Esophagus muscularis mucosa (tissue), 4 donors: ENCODE results near the gene SULF2. TPM values are rescaled to one million over a fixed set of nuclear protein-coding genes. Genes with fewer than 3 reads are reported as not detected.
"Not testable (repeated sequence)": the region's sequence is repeated elsewhere in the genome, so short reads cannot be mapped to it uniquely, and the experiment has no call there.

Source experiments
- DNase-seq: peaks from one replicate; pipeline ENCODE4 v3.0.0-alpha.2; 2017; ENCODE audit errors: extremely low spot score
- H3K27ac ChIP-seq, 4 donors: fragments of 200-600 bp; sonication (generic); replicated peaks in 1 of 4; 1 replicate in 3 of 4; 2 replicates in 1 of 4; pipeline ENCODE4 v1.5.1; 2016 to 2019; ENCODE audit warnings: mild to moderate bottlenecking in 1 of 4
- H3K27me3 ChIP-seq, 4 donors: fragments of 200-600 bp; sonication (generic); one replicate each; pipeline versions ENCODE4 v1.5.1 to v1.6.0; 2016 to 2019
- H3K36me3 ChIP-seq, 4 donors: fragments of 200-600 bp; sonication (generic); one replicate each; pipeline ENCODE4 v1.5.1; 2016 to 2019
- H3K4me1 ChIP-seq, 4 donors: fragments of 200-600 bp; sonication (generic); one replicate each; pipeline ENCODE4 v1.5.1; 2016 to 2019
- H3K4me3 ChIP-seq, 4 donors: fragments of 200-600 bp; sonication (generic); 1 replicate in 2 of 4; 2 replicates in 2 of 4; pipeline ENCODE4 v1.5.1; 2016 to 2019; ENCODE audit warnings: mild to moderate bottlenecking in 4 of 4, moderate library complexity in 1 of 4
- H3K9me3 ChIP-seq, 4 donors: fragments of 200-600 bp; sonication (generic); 1 replicate in 3 of 4; 2 replicates in 1 of 4; pipeline ENCODE4 v1.5.1; 2016 to 2019
- EP300 ChIP-seq: sonication (generic); formaldehyde crosslinking; IDR thresholded peaks from one replicate; pipeline ENCODE4 v1.6.1; 2017; ENCODE audit warnings: antibody characterized with exemption
- POLR2A ChIP-seq: fragments of 450-650 bp; IDR thresholded peaks from one replicate; pipeline ENCODE4 v1.6.1; 2017; ENCODE audit warnings: antibody characterized with exemption, moderate library complexity, mild to moderate bottlenecking, low read depth
- POLR2AphosphoS5 ChIP-seq, 2 donors: sonication (generic); formaldehyde crosslinking; IDR thresholded peaks; one replicate each; pipeline ENCODE4 v1.6.1; 2017; ENCODE audit warnings: antibody characterized with exemption in 2 of 2
- WGBS: methylation state at CpG from one replicate; pipeline ENCODE4 v1.1.5; 2018; 5-methylcytosine and 5-hydroxymethylcytosine counted together
- intact Hi-C: fragments of 100-400 bp; cut with DNase I; formaldehyde crosslinking; loops from one replicate; pipeline ENCODE4 v1.15.1; 2023
- total RNA-seq, 4 donors: library from RNA; depleted of rRNA; stranded (reverse); fragments of >200 nt; gene quantifications; one replicate each; pipeline versions ENCODE4 v1.1.0 to v1.2.1, GENCODE V29; 2016
- TF ChIP-seq, protein P1 (sequence below), 3 experiments: fragments of 200-600 bp in 2 of 3; fragments of 450-650 bp in 1 of 3; sonication (generic) in 2 of 3; IDR thresholded peaks; one replicate each; pipeline ENCODE4 v1.5.1; 2017 to 2019; ENCODE audit warnings: antibody characterized with exemption in 3 of 3, mild to moderate bottlenecking in 2 of 3, moderate library complexity in 1 of 3

Gene SULF2
- total RNA-seq, 4 donors from 2014 or later = 78.7 to 243 (median 138) TPM

DNA sequence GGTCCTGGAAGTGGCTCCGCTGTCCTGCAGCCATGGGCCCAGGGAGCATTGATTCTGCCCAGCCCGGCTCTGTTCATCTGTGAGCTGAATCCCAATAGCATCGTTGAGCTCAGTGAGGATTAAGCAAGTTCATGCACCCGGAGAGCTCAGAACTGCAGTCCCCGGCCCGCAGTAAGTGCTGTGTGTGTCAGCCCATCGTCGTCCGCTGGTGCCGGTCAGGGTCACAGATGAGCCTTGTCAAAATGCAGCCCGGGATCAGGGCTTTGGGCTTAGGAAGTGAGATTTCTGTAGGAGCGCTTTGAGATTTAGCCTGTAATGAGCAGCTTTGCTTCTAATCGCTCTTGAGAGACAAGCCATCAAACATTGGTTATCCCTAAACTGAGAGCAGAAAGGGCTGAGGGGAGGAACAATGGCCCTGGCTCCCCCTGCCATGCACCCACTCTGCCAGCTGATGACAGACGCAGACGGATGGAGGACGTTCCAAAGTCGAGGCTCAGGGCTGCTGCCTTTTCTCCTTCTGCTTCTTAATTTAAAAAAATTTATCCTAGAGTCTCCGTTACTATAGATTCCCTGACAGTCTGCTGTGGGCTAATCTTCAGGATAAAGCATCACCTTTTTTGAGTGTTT lies 25.6 kb upstream of the SULF2 start:
- no peak for DNase-seq
- WGBS = 71% methylated on average over 14 of the region's 18 CpGs

DNA sequence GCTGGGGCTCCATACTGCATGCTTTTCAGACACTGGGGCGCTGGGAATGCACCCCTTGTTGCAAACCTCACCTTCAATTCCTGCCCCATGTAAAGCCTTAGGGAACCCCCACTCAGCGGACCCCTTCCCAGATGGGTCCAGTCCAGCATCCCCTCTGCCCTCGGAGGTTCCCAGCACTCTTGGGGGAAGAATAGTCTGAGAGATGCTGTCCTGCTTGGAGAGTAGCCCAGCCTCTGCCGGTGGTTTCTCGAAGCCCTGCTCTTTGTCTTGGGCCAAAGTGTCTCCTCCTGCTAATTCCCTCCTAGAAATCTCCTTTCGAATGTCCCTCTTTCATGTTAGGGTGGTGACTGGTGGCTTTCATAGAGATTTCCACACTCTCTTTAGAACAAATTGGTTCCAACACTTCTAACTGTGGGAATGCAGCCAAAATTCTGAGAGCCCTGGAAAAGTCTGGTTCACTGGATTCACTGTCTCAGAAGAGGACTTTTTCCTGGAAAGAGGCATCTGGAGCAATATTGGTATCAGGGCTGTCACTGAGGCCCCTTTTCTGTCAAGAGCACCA lies 24.9 kb upstream of the SULF2 start:
- Histone ChIP-seq H3K4me3 (no peak overlapping the region), H3K36me3 (no peaks in the 10 kb centered on the region), H3K4me1 (no peaks in the 10 kb centered on the region), H3K27me3 (peaks cover 0 to 6% (median 0%) of the 10 kb centered on the region in 4 donors), H3K9me3 (peaks cover 0 to 6% (median 1%) of the 10 kb centered on the region in 4 donors), H3K27ac (no peak overlapping the region)
- WGBS = 52% methylated on average over 6 of the region's 6 CpGs
- TF ChIP-seq POLR2A (no peak), EP300 (no peak), POLR2AphosphoS5 (IDR thresholded peaks at IDR 0.05) (no peak)
- TF ChIP-seq, protein P1, sequence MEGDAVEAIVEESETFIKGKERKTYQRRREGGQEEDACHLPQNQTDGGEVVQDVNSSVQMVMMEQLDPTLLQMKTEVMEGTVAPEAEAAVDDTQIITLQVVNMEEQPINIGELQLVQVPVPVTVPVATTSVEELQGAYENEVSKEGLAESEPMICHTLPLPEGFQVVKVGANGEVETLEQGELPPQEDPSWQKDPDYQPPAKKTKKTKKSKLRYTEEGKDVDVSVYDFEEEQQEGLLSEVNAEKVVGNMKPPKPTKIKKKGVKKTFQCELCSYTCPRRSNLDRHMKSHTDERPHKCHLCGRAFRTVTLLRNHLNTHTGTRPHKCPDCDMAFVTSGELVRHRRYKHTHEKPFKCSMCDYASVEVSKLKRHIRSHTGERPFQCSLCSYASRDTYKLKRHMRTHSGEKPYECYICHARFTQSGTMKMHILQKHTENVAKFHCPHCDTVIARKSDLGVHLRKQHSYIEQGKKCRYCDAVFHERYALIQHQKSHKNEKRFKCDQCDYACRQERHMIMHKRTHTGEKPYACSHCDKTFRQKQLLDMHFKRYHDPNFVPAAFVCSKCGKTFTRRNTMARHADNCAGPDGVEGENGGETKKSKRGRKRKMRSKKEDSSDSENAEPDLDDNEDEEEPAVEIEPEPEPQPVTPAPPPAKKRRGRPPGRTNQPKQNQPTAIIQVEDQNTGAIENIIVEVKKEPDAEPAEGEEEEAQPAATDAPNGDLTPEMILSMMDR (IDR thresholded peaks at IDR 0.05) = no peak
- DNase-seq = no peak
- intact Hi-C loops = loop anchor here (10.0 kb wide), 1 partner anchor 85 kb away; no protein-coding TSS in a partner anchor

More for the DNA sequence above, 25.6 kb upstream of the SULF2 start:
- Histone ChIP-seq H3K4me3 (no peak overlapping the region), H3K36me3 (no peaks in the 10 kb centered on the region), H3K27ac (no peak overlapping the region), H3K9me3 (peaks cover 0 to 6% (median 1%) of the 10 kb centered on the region in 4 donors), H3K27me3 (peaks cover 0 to 6% (median 0%) of the 10 kb centered on the region in 4 donors), H3K4me1 (no peaks in the 10 kb centered on the region)
- intact Hi-C loops = loop anchor here (10.0 kb wide), 1 partner anchor 84 kb away; no protein-coding TSS in a partner anchor
- no peak for TF ChIP-seq EP300
- no peak for TF ChIP-seq POLR2A
- TF ChIP-seq, protein P1 (IDR thresholded peaks at IDR 0.05) = no peak
- TF ChIP-seq POLR2AphosphoS5 (IDR thresholded peaks at IDR 0.05) = no peak

DNA sequence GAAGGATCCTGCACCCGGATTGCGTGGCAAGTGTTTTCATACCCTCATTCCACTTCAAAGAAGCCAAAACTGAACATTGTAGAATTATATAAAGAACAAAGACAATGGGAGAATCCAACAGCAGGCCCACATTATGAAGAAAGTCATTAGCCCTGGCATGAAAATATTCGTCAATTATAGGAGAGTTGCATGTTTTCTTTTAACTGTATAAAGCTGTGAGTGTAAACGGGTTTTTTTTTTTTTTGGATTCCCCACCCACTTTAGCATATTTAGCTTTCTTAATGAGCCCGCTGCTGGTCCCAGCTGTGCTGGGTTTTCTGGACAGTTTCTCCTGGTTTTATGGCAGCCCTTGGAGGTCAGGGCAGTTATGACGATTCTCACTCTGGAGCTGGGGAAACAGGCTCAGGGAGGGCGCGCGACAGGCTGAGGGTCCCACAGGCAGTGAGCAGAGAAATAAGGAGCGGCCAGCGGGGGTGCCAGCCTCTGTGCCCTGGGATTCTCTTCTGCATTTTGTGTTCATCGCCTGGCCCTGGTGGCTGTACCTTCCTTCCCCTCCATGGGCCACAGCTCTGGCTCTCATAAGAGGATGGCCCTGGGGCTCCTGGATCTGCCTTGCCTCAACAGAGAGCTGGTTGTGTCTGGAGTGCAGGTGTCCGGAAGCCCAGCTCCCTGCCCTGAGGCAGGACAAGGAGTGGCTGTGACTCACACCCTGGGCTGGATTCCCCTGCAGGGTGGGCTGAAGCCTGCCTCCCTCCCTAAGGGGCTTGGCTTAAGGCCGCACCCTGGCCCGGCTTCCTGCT lies 24.1 kb upstream of the SULF2 start:
- H3K4me3 ChIP-seq = no peak overlapping the region
- H3K36me3 ChIP-seq = no peaks in the 10 kb centered on the region
- TF ChIP-seq, protein P1 (IDR thresholded peaks at IDR 0.05) = no peak
- no peak for TF ChIP-seq POLR2AphosphoS5 (IDR thresholded peaks at IDR 0.05)
- TF ChIP-seq POLR2A = no peak
- TF ChIP-seq EP300 = no peak
- DNase-seq = no peak
- intact Hi-C loops = no loop called here
- no peaks in the 10 kb centered on the region for H3K4me1 ChIP-seq
- 90% methylated on average over 13 of the region's 15 CpGs for WGBS
- peaks cover 0 to 3% (median 0%) of the 10 kb centered on the region in 4 donors for H3K27me3 ChIP-seq
- no peaks in the 10 kb centered on the region for H3K9me3 ChIP-seq
- no peak overlapping the region for H3K27ac ChIP-seq

- H3K27ac ChIP-seq = no peak overlapping the region
- no peaks in the 10 kb centered on the region for H3K9me3 ChIP-seq
- no peak for DNase-seq
- H3K4me3 ChIP-seq = no peak overlapping the region
- WGBS = 80% methylated on average over 12 of the region's 14 CpGs
- no peaks in the 10 kb centered on the region for H3K4me1 ChIP-seq
- no peaks in the 10 kb centered on the region for H3K27me3 ChIP-seq
- intact Hi-C loops = no loop called here
- no peaks in the 10 kb centered on the region for H3K36me3 ChIP-seq
- TF ChIP-seq, protein P1 (IDR thresholded peaks at IDR 0.05) = no peak
- TF ChIP-seq POLR2A (no peak), EP300 (no peak)
Observed at GRCh38 chr20:47805951-47806350, 20.7 kb upstream of the SULF2 start.

DNA sequence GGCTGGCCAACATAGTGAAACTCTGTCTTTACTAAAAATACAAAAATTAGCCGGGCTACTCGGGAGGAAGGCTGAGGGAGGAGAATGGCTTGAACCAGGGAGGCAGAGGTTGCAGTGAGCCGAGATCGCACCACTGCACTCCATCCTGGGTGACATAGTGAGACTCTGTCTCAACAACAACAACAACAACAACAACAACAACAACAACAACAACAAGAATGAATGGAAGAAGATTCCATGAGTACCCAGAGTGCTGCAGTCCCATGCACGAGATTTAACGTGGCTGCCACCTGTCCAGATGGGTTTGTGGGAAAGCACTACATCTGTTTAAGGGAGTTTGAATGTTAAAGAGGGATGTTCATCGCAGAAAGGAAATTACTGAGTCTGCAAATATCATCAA lies 19.7 kb upstream of the SULF2 start:
- H3K27ac ChIP-seq, DNase-seq, H3K27me3 ChIP-seq, intact Hi-C loops, H3K9me3 ChIP-seq, H3K4me3 ChIP-seq, H3K36me3 ChIP-seq, H3K4me1 ChIP-seq: not testable (repeated sequence)
- WGBS = 89% methylated on average over 7 of the region's 7 CpGs

DNA sequence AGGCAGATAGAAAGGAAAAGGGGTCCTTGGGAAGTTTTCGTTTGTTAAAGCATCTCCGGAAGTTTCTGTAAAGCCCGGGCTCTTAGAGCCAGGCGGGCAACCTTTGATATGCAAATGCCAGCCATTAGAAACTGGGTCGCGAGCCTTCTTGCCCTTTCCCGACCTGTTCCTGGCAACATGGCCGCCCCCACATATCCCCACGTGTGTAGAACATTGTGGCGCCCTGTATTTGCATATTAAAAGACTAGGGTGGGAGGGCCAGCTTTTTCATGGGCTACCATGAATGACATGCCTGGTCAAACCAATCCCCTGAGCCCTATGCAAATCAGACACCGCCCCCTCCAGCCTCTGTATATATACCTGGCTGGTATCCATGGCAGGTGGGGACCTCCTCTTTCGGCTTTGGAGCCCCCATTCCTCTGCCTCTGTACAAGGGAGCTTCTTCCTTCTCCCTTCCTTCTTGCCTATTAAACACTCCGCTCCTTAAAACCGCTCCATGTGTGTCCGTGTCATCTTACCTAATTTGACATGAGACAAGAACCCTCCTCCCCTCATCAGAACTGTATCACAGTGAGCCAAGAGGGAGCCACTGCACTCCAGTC lies 19.0 kb upstream of the SULF2 start:
- intact Hi-C loops, H3K36me3 ChIP-seq, H3K4me1 ChIP-seq, DNase-seq, H3K27ac ChIP-seq, H3K9me3 ChIP-seq, H3K4me3 ChIP-seq, H3K27me3 ChIP-seq: not testable (repeated sequence)
- WGBS = 87% methylated on average over 15 of the region's 15 CpGs
